Nephron progenitor cell (in vitro differentiated cells): ENCODE data around the gene CDH4.

Source experiments
- DNase-seq: peaks from one replicate; pipeline ENCODE4 v3.0.0; 2021
- H3K27ac Mint-ChIP-seq: 2 replicates; pipeline ENCODE4 v1.8.0; 2021; ENCODE audit warnings: mild to moderate bottlenecking, moderate library complexity, mixed read lengths
- H3K27me3 Mint-ChIP-seq: 2 replicates; pipeline ENCODE4 v1.8.0; 2021; ENCODE audit warnings: mild to moderate bottlenecking, low read depth, mixed read lengths; ENCODE audit not compliant: poor library complexity
- H3K36me3 Mint-ChIP-seq: 2 replicates; pipeline ENCODE4 v1.8.0; 2021; ENCODE audit warnings: low read depth, mixed read lengths
- H3K4me1 Mint-ChIP-seq: 2 replicates; pipeline ENCODE4 v1.8.0; 2021; ENCODE audit warnings: mixed read lengths
- H3K4me3 Mint-ChIP-seq: 2 replicates; pipeline ENCODE4 v1.8.0; 2021; ENCODE audit warnings: mild to moderate bottlenecking, moderate library complexity, mixed read lengths
- H3K9me3 Mint-ChIP-seq: 2 replicates; pipeline ENCODE4 v1.8.0; 2021; ENCODE audit warnings: mild to moderate bottlenecking, moderate library complexity, mixed read lengths
- TF ChIP-seq, protein P1 (sequence below): fragments of 200-600 bp; sonication (generic); IDR thresholded peaks from 2 replicates; pipeline ENCODE4 v1.5.0; 2021; ENCODE audit warnings: antibody characterized with exemption

CDH4 gene

DNA sequence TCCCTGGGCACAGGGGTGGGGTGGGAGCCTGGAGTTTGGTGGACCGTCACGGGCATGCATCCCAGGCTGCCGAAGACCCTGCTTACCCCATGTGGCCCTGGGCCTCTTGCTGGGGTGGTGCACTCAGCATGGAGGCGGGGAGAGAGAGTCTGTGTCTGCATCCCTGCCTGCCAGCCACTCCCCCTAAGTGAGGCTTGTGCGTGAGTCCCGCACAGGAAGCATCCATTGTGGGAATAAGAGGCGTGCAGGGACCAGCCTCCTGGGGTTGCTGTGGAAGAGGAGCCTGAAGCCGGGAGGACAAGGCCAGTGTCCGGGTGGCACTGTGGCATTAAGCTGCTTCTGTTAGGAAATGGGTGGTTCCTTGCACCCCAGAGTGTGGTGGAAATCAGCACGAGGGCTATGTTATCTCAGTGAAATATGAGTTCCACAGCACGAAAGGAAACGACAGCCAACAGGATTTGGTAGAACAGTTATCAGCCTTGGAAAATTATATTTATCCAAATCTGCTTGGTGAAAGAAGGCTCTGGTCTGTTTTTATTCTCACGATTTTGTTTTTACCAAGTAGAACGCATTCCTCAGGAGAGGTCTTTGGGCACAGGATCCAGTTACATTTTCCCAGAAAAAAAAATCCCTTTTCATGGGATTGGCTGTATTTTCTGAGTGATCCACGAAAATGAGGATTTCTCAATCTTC, 35.7 kb downstream of the CDH4 start:
- H3K27ac Mint-ChIP-seq: no peak overlapping the region
- H3K36me3 Mint-ChIP-seq: peaks cover under 1% of the 10 kb centered on the region
- no peak for DNase-seq
- H3K4me3 Mint-ChIP-seq: no peak overlapping the region
- TF ChIP-seq, protein P1, sequence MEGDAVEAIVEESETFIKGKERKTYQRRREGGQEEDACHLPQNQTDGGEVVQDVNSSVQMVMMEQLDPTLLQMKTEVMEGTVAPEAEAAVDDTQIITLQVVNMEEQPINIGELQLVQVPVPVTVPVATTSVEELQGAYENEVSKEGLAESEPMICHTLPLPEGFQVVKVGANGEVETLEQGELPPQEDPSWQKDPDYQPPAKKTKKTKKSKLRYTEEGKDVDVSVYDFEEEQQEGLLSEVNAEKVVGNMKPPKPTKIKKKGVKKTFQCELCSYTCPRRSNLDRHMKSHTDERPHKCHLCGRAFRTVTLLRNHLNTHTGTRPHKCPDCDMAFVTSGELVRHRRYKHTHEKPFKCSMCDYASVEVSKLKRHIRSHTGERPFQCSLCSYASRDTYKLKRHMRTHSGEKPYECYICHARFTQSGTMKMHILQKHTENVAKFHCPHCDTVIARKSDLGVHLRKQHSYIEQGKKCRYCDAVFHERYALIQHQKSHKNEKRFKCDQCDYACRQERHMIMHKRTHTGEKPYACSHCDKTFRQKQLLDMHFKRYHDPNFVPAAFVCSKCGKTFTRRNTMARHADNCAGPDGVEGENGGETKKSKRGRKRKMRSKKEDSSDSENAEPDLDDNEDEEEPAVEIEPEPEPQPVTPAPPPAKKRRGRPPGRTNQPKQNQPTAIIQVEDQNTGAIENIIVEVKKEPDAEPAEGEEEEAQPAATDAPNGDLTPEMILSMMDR: no peak
- H3K9me3 Mint-ChIP-seq: peaks cover 8% of the 10 kb centered on the region
- H3K27me3 Mint-ChIP-seq: peaks cover 6% of the 10 kb centered on the region
- peaks cover 15% of the 10 kb centered on the region for H3K4me1 Mint-ChIP-seq

DNA sequence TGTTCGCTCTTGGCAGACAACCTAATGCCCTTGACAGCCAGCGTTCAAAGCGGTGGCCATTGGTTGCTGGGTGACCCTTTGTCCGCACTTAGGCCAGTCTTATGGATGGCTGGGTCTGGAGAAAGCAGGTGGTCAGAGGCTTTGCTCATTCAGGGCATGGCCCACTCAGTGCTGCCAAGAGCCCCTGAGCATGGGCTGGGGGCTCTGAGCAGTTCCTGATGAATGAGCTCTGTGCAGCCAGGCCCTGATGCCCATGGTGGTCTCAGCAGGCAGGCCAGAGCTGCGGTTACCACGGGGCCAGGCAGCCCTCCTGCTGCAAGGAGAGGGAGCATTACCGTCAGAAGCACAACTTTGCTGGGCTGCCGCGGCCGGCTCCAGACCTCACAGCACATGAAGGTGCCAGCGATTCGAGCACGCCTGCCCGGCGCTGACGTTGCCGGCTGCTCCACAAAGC, 36.3 kb downstream of the CDH4 start:
- H3K27ac Mint-ChIP-seq: no peak overlapping the region
- peaks cover 15% of the 10 kb centered on the region for H3K4me1 Mint-ChIP-seq
- DNase-seq: no peak
- TF ChIP-seq, protein P1: no peak
- peaks cover 8% of the 10 kb centered on the region for H3K9me3 Mint-ChIP-seq
- H3K27me3 Mint-ChIP-seq: peaks cover 6% of the 10 kb centered on the region
- no peaks in the 10 kb centered on the region for H3K36me3 Mint-ChIP-seq
- no peak overlapping the region for H3K4me3 Mint-ChIP-seq

DNA sequence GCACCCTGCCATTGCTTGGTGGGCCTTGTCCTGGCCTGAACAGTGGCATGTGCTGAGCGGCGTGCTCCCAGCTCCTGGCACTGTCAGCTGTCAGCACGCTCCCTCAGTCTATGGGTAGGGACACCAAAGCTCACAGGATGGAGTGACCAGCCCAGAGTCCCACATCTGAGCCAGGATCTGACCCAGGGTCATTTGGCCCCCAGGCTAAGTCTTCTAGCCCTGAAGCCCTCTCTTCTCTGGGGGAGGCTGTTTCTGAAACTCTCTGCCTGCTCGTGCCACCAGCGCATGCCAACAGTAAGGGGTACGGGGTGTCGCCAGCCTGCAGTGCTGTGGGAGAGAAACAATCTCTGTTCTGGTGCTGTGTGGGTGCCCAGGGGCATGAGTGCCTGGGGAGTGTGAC, 37.1 kb downstream of the CDH4 start:
- TF ChIP-seq, protein P1: no peak
- DNase-seq: no peak
- Mint-ChIP-seq H3K27me3 (peaks cover 3% of the 10 kb centered on the region), H3K27ac (no peak overlapping the region), H3K36me3 (no peaks in the 10 kb centered on the region), H3K4me1 (peaks cover 15% of the 10 kb centered on the region), H3K9me3 (peaks cover 7% of the 10 kb centered on the region), H3K4me3 (no peak overlapping the region)

DNA sequence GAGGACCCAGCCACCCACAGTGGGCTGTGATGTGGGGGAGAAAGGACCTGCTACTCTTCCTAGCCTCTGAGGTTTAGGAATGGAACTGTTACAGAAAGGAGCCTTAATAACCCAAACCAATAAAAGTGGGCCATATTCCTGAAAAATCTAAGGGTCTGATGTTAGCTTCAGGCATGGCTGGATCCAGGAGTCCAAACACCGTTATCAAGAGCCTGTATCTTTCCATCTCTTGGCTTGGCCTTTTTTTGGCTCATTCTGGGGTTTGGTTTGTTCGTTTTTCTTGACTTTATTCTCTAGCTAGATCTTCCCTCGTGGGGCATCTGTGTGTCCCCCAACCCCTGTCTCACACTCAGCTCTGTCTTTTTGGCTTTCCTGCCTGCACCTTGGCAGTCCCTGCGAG, 38.7 kb downstream of the CDH4 start:
- no peaks in the 10 kb centered on the region for H3K36me3 Mint-ChIP-seq
- H3K27ac Mint-ChIP-seq: no peak overlapping the region
- TF ChIP-seq, protein P1: no peak
- no peak overlapping the region for H3K4me3 Mint-ChIP-seq
- no peaks in the 10 kb centered on the region for H3K27me3 Mint-ChIP-seq
- H3K4me1 Mint-ChIP-seq: peaks cover 25% of the 10 kb centered on the region
- DNase-seq: no peak
- H3K9me3 Mint-ChIP-seq: peaks cover 5% of the 10 kb centered on the region

DNA sequence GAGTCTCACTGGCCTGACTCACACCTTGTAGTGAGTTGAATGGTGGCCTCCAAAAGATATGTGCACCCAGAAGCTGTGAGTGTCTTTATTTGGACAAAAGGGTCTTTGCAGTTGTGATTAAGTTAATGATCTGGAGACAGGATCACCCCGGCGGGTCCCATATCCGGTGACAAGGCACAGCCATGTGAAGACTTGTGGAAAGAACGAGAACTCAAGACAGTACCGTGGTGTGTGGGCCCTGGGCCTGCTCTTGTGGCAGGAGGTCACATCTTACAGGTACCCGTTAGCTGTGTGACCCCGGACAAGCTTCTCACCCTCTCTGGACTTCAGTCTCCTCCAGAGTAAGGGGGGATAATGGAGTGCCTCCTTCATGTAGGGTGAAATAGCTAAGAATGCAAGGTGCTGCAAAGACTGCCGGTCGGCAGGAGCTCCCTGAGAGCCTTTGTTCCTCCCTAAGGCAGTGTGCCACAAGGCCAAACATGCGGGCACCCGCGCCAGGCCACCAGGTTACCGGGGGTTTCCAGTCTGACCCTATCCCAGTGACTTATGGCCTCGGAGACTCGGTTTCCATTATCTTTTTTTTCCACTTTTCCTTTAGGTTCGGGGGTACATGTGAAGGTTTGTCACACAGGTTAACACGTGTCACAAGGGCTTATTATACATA, 39.2 kb downstream of the CDH4 start:
- H3K27me3 Mint-ChIP-seq: peaks cover 4% of the 10 kb centered on the region
- no peak overlapping the region for H3K4me3 Mint-ChIP-seq
- TF ChIP-seq, protein P1: no peak
- no peaks in the 10 kb centered on the region for H3K36me3 Mint-ChIP-seq
- peaks cover 31% of the 10 kb centered on the region for H3K4me1 Mint-ChIP-seq
- no peak for DNase-seq
- no peak overlapping the region for H3K27ac Mint-ChIP-seq
- H3K9me3 Mint-ChIP-seq: peaks cover 5% of the 10 kb centered on the region
